WTC11 (cell line): ENCODE measurements around the gene PIK3R6. TPM values are rescaled to one million over a fixed set of nuclear protein-coding genes. Genes with fewer than 3 reads are reported as not detected.

Experiments used
- ATAC-seq: fragments of 200-7000 bp; cut with Tn5 transposase; 2 replicates; pipeline ENCODE4 v1.10.0; 2021; ENCODE audit warnings: mild to moderate bottlenecking, moderate library complexity
- CTCF ChIA-PET: fragments of 300-600 bp; sonication (Branson Sonifier 250); formaldehyde crosslinking; loops from one replicate; lab custom pipeline; 2021; ENCODE audit warnings: antibody characterized with exemption; lab: Charles Lee
- POLR2A ChIA-PET: fragments of 350-600 bp; sonication (Branson Sonifier 250); formaldehyde crosslinking; loops from one replicate; lab custom pipeline; 2021; ENCODE audit warnings: antibody characterized with exemption; lab: Charles Lee
- DNase-seq: peaks from one replicate; pipeline ENCODE4 v3.0.0; 2021; ENCODE audit warnings: low spot score
- H3K27ac Mint-ChIP-seq: 2 replicates; pipeline ENCODE4 v1.8.0; 2021; ENCODE audit warnings: mixed read lengths
- H3K27me3 Mint-ChIP-seq: 2 replicates; pipeline ENCODE4 v1.8.0; 2021; ENCODE audit warnings: low read depth, mild to moderate bottlenecking, moderate library complexity, mixed read lengths
- H3K36me3 Mint-ChIP-seq: 2 replicates; pipeline ENCODE4 v1.8.0; 2021; ENCODE audit warnings: mixed read lengths
- H3K4me1 Mint-ChIP-seq: 2 replicates; pipeline ENCODE4 v1.8.0; 2022; ENCODE audit warnings: mixed read lengths
- H3K4me3 Mint-ChIP-seq: 2 replicates; pipeline ENCODE4 v1.8.0; 2021; ENCODE audit warnings: mild to moderate bottlenecking, moderate library complexity, mixed read lengths
- H3K9me3 Mint-ChIP-seq: 2 replicates; pipeline ENCODE4 v1.8.0; 2021; ENCODE audit warnings: mixed read lengths
- AFF4 ChIP-seq: sonication (generic); formaldehyde crosslinking; IDR thresholded peaks from 2 replicates; pipeline ENCODE4 v1.8.1; 2023; ENCODE audit warnings: mild to moderate bottlenecking, missing genetic modification reagents, borderline replicate concordance
- ATF3 ChIP-seq: sonication (generic); formaldehyde crosslinking; conservative IDR thresholded peaks from 2 replicates; pipeline ENCODE4 v1.8.1; 2022; ENCODE audit warnings: mild to moderate bottlenecking, missing genetic modification reagents
- ESRRA ChIP-seq: sonication (generic); formaldehyde crosslinking; IDR thresholded peaks from 2 replicates; pipeline ENCODE4 v1.8.1; 2022; ENCODE audit warnings: mild to moderate bottlenecking, missing genetic modification reagents, borderline replicate concordance
- GTF2I ChIP-seq: fragments of 250-450 bp; sonication (Bioruptor Pico); conservative IDR thresholded peaks from 2 replicates; pipeline ENCODE4 v1.4.0; 2021; ENCODE audit warnings: mild to moderate bottlenecking
- IRF1 ChIP-seq: sonication (generic); formaldehyde crosslinking; IDR thresholded peaks from 2 replicates; pipeline ENCODE4 v1.8.0; 2023; ENCODE audit warnings: missing genetic modification reagents
- MLX ChIP-seq: sonication (generic); formaldehyde crosslinking; IDR thresholded peaks from 2 replicates; pipeline ENCODE4 v1.8.1; 2023; ENCODE audit warnings: mild to moderate bottlenecking, missing genetic modification reagents, moderate library complexity
- MXD4 ChIP-seq: fragments of 250-450 bp; sonication (Bioruptor Pico); IDR thresholded peaks from 2 replicates; pipeline ENCODE4 v1.8.0; 2021; ENCODE audit warnings: mild to moderate bottlenecking, moderate library complexity, borderline replicate concordance
- NR3C1 ChIP-seq: sonication (generic); formaldehyde crosslinking; conservative IDR thresholded peaks from 2 replicates; pipeline ENCODE4 v1.8.1; 2023; ENCODE audit warnings: low read depth, mild to moderate bottlenecking, missing genetic modification reagents
- PRRX2 ChIP-seq: fragments of 250-450 bp; sonication (Bioruptor Pico); IDR thresholded peaks from 2 replicates; pipeline ENCODE4 v1.8.0; 2021; ENCODE audit warnings: mild to moderate bottlenecking
- SMAD3 ChIP-seq: sonication (generic); formaldehyde crosslinking; IDR thresholded peaks from 2 replicates; pipeline ENCODE4 v1.8.0; 2022; ENCODE audit warnings: missing genetic modification reagents, mild to moderate bottlenecking, borderline replicate concordance
- SMAD4 ChIP-seq: sonication (generic); formaldehyde crosslinking; IDR thresholded peaks from 2 replicates; pipeline ENCODE4 v1.8.0; 2022; ENCODE audit warnings: mild to moderate bottlenecking, missing genetic modification reagents
- STAT6 ChIP-seq: sonication (generic); formaldehyde crosslinking; conservative IDR thresholded peaks from 2 replicates; pipeline ENCODE4 v1.8.1; 2023; ENCODE audit warnings: mild to moderate bottlenecking, low read depth, missing genetic modification reagents, moderate library complexity
- TEAD4 ChIP-seq: sonication (generic); formaldehyde crosslinking; IDR thresholded peaks from 2 replicates; pipeline ENCODE4 v1.8.0; 2022; ENCODE audit warnings: mild to moderate bottlenecking, missing genetic modification reagents
- ZNF121 ChIP-seq: sonication (generic); formaldehyde crosslinking; IDR thresholded peaks from 2 replicates; pipeline ENCODE4 v1.8.0; 2023; ENCODE audit warnings: missing genetic modification reagents
- total RNA-seq: library from RNA; stranded (reverse); gene quantifications from 3 replicates; pipeline ENCODE4 v1.2.3, GENCODE V29; 2021
- TF ChIP-seq, protein P1 (sequence below): sonication (generic); formaldehyde crosslinking; IDR thresholded peaks from 2 replicates; pipeline ENCODE4 v1.8.1; 2023; ENCODE audit warnings: mild to moderate bottlenecking, missing genetic modification reagents
- TF ChIP-seq, protein P2 (sequence below): sonication (generic); formaldehyde crosslinking; IDR thresholded peaks from 2 replicates; pipeline ENCODE4 v1.8.1; 2022; ENCODE audit warnings: mild to moderate bottlenecking, moderate library complexity, missing genetic modification reagents
- TF ChIP-seq, protein P3 (sequence below): fragments of 250-450 bp; sonication (Bioruptor Pico); IDR thresholded peaks from 2 replicates; pipeline ENCODE4 v1.9.0; 2021; ENCODE audit warnings: mild to moderate bottlenecking

Gene PIK3R6
- total RNA-seq, 1 experiment from 2014 or later, result 0.15 TPM

DNA sequence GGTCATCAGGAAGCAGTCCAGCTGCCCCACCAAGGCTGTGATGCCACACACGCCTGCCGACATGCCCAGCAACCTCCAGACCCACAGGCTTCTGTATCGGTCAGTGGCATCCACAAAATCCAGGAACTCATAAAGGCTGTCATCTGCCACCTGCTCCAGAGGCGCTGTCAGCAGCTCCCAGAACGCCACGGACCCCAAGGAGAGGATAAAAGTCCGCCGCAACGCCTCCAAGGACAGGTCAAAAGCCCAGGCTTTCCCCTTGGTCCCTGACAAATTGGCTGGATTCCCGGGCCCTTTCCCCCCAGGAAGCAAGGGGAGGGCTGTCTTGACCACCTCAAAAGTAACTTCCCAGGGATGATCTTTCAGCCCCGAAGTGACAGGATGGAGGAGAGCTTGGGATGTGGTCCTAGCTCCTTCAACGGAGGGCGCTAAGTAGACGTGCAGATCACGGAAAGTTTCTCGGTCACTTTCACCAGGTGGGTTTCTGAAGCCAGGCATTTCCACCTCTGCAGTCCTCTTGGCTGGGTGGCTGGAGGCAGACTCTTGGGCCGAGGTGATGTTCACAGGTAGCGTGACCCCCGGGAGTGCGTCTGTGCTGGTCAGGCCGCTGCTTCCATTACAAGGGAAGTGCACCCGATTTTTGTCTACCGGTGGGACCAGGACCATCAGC, 69.2 kb downstream of the PIK3R6 start (continued):
- TF ChIP-seq STAT6 (no peak), ATF3 (CRISPR knock-in tag) (no peak), SMAD4 (CRISPR knock-in tag) (no peak), IRF1 (CRISPR knock-in tag) (no peak), MXD4 (no peak)

GRCh38 chr17:8797621-8798175, 69.8 kb downstream of the PIK3R6 start:
- POLR2A ChIA-PET, result interaction anchor here (0.6 kb wide), 2 partner anchors 36 to 404 kb away, joined by 3 to 4 read pairs; no protein-coding TSS in a partner anchor
- CTCF ChIA-PET, result interaction anchor here (0.6 to 8.9 kb wide), 11 partner anchors 10 to 724 kb away, joined by 3 to 132 read pairs (median 15); partner anchors contain the start of gene MYH10
- Mint-ChIP-seq H3K4me1 (peaks cover 14% of the 10 kb centered on the region), H3K4me3 (peak overlapping the region; percentile 81), H3K9me3 (no peaks in the 10 kb centered on the region), H3K27me3 (peaks cover 4% of the 10 kb centered on the region; the same call in 1 of the 2 replicates), H3K27ac (no peak overlapping the region), H3K36me3 (no peaks in the 10 kb centered on the region)
- no peak for ATAC-seq
- no peak for DNase-seq
- TF ChIP-seq IRF1 (CRISPR knock-in tag), result no peak
- TF ChIP-seq AFF4 (CRISPR knock-in tag), result no peak
- no peak for TF ChIP-seq ZNF121 (CRISPR knock-in tag)
- no peak for TF ChIP-seq SMAD3 (CRISPR knock-in tag)
- no peak for TF ChIP-seq GTF2I (CRISPR knock-in tag)
- no peak for TF ChIP-seq NR3C1 (CRISPR knock-in tag)
- no peak for TF ChIP-seq MLX (CRISPR knock-in tag)
- TF ChIP-seq, protein P1, sequence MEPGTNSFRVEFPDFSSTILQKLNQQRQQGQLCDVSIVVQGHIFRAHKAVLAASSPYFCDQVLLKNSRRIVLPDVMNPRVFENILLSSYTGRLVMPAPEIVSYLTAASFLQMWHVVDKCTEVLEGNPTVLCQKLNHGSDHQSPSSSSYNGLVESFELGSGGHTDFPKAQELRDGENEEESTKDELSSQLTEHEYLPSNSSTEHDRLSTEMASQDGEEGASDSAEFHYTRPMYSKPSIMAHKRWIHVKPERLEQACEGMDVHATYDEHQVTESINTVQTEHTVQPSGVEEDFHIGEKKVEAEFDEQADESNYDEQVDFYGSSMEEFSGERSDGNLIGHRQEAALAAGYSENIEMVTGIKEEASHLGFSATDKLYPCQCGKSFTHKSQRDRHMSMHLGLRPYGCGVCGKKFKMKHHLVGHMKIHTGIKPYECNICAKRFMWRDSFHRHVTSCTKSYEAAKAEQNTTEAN (CRISPR knock-in tag), result no peak
- TF ChIP-seq, protein P2, sequence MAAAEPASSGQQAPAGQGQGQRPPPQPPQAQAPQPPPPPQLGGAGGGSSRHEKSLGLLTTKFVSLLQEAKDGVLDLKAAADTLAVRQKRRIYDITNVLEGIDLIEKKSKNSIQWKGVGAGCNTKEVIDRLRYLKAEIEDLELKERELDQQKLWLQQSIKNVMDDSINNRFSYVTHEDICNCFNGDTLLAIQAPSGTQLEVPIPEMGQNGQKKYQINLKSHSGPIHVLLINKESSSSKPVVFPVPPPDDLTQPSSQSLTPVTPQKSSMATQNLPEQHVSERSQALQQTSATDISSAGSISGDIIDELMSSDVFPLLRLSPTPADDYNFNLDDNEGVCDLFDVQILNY (CRISPR knock-in tag), result no peak
- no peak for TF ChIP-seq ESRRA (CRISPR knock-in tag)
- no peak for TF ChIP-seq PRRX2
- TF ChIP-seq TEAD4 (CRISPR knock-in tag), result no peak
- TF ChIP-seq, protein P3, sequence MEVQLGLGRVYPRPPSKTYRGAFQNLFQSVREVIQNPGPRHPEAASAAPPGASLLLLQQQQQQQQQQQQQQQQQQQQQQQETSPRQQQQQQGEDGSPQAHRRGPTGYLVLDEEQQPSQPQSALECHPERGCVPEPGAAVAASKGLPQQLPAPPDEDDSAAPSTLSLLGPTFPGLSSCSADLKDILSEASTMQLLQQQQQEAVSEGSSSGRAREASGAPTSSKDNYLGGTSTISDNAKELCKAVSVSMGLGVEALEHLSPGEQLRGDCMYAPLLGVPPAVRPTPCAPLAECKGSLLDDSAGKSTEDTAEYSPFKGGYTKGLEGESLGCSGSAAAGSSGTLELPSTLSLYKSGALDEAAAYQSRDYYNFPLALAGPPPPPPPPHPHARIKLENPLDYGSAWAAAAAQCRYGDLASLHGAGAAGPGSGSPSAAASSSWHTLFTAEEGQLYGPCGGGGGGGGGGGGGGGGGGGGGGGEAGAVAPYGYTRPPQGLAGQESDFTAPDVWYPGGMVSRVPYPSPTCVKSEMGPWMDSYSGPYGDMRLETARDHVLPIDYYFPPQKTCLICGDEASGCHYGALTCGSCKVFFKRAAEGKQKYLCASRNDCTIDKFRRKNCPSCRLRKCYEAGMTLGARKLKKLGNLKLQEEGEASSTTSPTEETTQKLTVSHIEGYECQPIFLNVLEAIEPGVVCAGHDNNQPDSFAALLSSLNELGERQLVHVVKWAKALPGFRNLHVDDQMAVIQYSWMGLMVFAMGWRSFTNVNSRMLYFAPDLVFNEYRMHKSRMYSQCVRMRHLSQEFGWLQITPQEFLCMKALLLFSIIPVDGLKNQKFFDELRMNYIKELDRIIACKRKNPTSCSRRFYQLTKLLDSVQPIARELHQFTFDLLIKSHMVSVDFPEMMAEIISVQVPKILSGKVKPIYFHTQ (CRISPR knock-in tag), result no peak
